WTC11 (cell line): ENCODE results near the gene GABRE. TPM values are rescaled to one million over a fixed set of nuclear protein-coding genes. Genes with fewer than 3 reads are reported as not detected.

Experiments
- ATAC-seq: fragments of 200-7000 bp; cut with Tn5 transposase; 2 replicates; pipeline ENCODE4 v1.10.0; 2021; ENCODE audit warnings: mild to moderate bottlenecking, moderate library complexity
- CTCF ChIA-PET: fragments of 300-600 bp; sonication (Branson Sonifier 250); formaldehyde crosslinking; loops from one replicate; lab custom pipeline; 2021; ENCODE audit warnings: antibody characterized with exemption; lab: Charles Lee
- POLR2A ChIA-PET: fragments of 350-600 bp; sonication (Branson Sonifier 250); formaldehyde crosslinking; loops from one replicate; lab custom pipeline; 2021; ENCODE audit warnings: antibody characterized with exemption; lab: Charles Lee
- DNase-seq: peaks from one replicate; pipeline ENCODE4 v3.0.0; 2021; ENCODE audit warnings: low spot score
- H3K27ac Mint-ChIP-seq: 2 replicates; pipeline ENCODE4 v1.8.0; 2021; ENCODE audit warnings: mixed read lengths
- H3K27me3 Mint-ChIP-seq: 2 replicates; pipeline ENCODE4 v1.8.0; 2021; ENCODE audit warnings: low read depth, mild to moderate bottlenecking, moderate library complexity, mixed read lengths
- H3K36me3 Mint-ChIP-seq: 2 replicates; pipeline ENCODE4 v1.8.0; 2021; ENCODE audit warnings: mixed read lengths
- H3K4me1 Mint-ChIP-seq: 2 replicates; pipeline ENCODE4 v1.8.0; 2022; ENCODE audit warnings: mixed read lengths
- H3K4me3 Mint-ChIP-seq: 2 replicates; pipeline ENCODE4 v1.8.0; 2021; ENCODE audit warnings: mild to moderate bottlenecking, moderate library complexity, mixed read lengths
- H3K9me3 Mint-ChIP-seq: 2 replicates; pipeline ENCODE4 v1.8.0; 2021; ENCODE audit warnings: mixed read lengths
- AFF4 ChIP-seq: sonication (generic); formaldehyde crosslinking; IDR thresholded peaks from 2 replicates; pipeline ENCODE4 v1.8.1; 2023; ENCODE audit warnings: mild to moderate bottlenecking, missing genetic modification reagents, borderline replicate concordance
- AR ChIP-seq: fragments of 250-450 bp; sonication (Bioruptor Pico); IDR thresholded peaks from 2 replicates; pipeline ENCODE4 v1.9.0; 2021; ENCODE audit warnings: mild to moderate bottlenecking
- ATF3 ChIP-seq: sonication (generic); formaldehyde crosslinking; conservative IDR thresholded peaks from 2 replicates; pipeline ENCODE4 v1.8.1; 2022; ENCODE audit warnings: mild to moderate bottlenecking, missing genetic modification reagents
- E2F1 ChIP-seq: sonication (generic); formaldehyde crosslinking; IDR thresholded peaks from 2 replicates; pipeline ENCODE4 v1.8.0; 2022; ENCODE audit warnings: mild to moderate bottlenecking, missing genetic modification reagents
- ERG ChIP-seq: fragments of 250-450 bp; sonication (Bioruptor Pico); IDR thresholded peaks from 2 replicates; pipeline ENCODE4 v1.8.0; 2021; ENCODE audit warnings: mild to moderate bottlenecking
- MXD4 ChIP-seq: fragments of 250-450 bp; sonication (Bioruptor Pico); IDR thresholded peaks from 2 replicates; pipeline ENCODE4 v1.8.0; 2021; ENCODE audit warnings: mild to moderate bottlenecking, moderate library complexity, borderline replicate concordance
- NR3C1 ChIP-seq: sonication (generic); formaldehyde crosslinking; conservative IDR thresholded peaks from 2 replicates; pipeline ENCODE4 v1.8.1; 2023; ENCODE audit warnings: low read depth, mild to moderate bottlenecking, missing genetic modification reagents
- USF2 ChIP-seq: sonication (generic); formaldehyde crosslinking; IDR thresholded peaks from 2 replicates; pipeline ENCODE4 v1.8.1; 2023; ENCODE audit warnings: mild to moderate bottlenecking, missing genetic modification reagents, moderate library complexity
- ZMAT4 ChIP-seq: fragments of 250-450 bp; sonication (Bioruptor Pico); IDR thresholded peaks from 2 replicates; pipeline ENCODE4 v1.9.0; 2021; ENCODE audit warnings: mild to moderate bottlenecking
- ZSCAN18 ChIP-seq: fragments of 250-450 bp; sonication (Bioruptor Pico); IDR thresholded peaks from 2 replicates; pipeline ENCODE4 v2.1.2; 2022; ENCODE audit warnings: mild to moderate bottlenecking, moderate library complexity
- total RNA-seq: library from RNA; stranded (reverse); gene quantifications from 3 replicates; pipeline ENCODE4 v1.2.3, GENCODE V29; 2021

The GABRE gene
- total RNA-seq, 1 experiment from 2014 or later = 6.5 TPM

- TF ChIP-seq AR = no peak
- TF ChIP-seq ATF3 (CRISPR knock-in tag) = no peak
- no peak for TF ChIP-seq MXD4 (CRISPR knock-in tag)
- TF ChIP-seq, all 79 proteins: peak for 0
- POLR2A ChIA-PET = no interaction called here
- Mint-ChIP-seq H3K9me3 (no peaks in the 10 kb centered on the region), H3K4me3 (no peak overlapping the region), H3K27ac (no peak overlapping the region), H3K4me1 (peaks cover 6% of the 10 kb centered on the region), H3K27me3 (no peaks in the 10 kb centered on the region), H3K36me3 (no peaks in the 10 kb centered on the region)
- ATAC-seq (no peak), DNase-seq (no peak)
- CTCF ChIA-PET = no interaction called here
These were observed 51.8 kb downstream of the GABRE start for GRCh38 chrX:151922692-151923091.

- no peaks in the 10 kb centered on the region for H3K4me1 Mint-ChIP-seq
These were observed 52.6 kb downstream of the GABRE start for GRCh38 chrX:151921866-151922265.

GRCh38 chrX:151921292-151921691, 53.2 kb downstream of the GABRE start:
- Mint-ChIP-seq H3K9me3 (no peaks in the 10 kb centered on the region), H3K36me3 (no peaks in the 10 kb centered on the region), H3K4me1 (no peaks in the 10 kb centered on the region), H3K27me3 (no peaks in the 10 kb centered on the region), H3K27ac (no peak overlapping the region), H3K4me3 (no peak overlapping the region)
- CTCF ChIA-PET = no interaction called here
- DNase-seq (no peak), ATAC-seq (no peak)
- POLR2A ChIA-PET = no interaction called here
- no peak for TF ChIP-seq ZSCAN18
- no peak for TF ChIP-seq E2F1 (CRISPR knock-in tag)
- no peak for TF ChIP-seq ERG (CRISPR knock-in tag)
- TF ChIP-seq ZMAT4 (CRISPR knock-in tag) = no peak

More at GRCh38 chrX:151921866-151922265, 52.6 kb downstream of the GABRE start:
- CTCF ChIA-PET = no interaction called here
- POLR2A ChIA-PET = no interaction called here
- Mint-ChIP-seq H3K27me3 (no peaks in the 10 kb centered on the region), H3K4me3 (no peak overlapping the region), H3K27ac (no peak overlapping the region), H3K9me3 (no peaks in the 10 kb centered on the region), H3K36me3 (no peaks in the 10 kb centered on the region)
- no peak for TF ChIP-seq USF2 (CRISPR knock-in tag)
- no peak for TF ChIP-seq AFF4 (CRISPR knock-in tag)
- no peak for TF ChIP-seq NR3C1 (CRISPR knock-in tag)
- ATAC-seq (no peak), DNase-seq (no peak)
